Lower leg skin (tissue), 4 donors: ENCODE measurements around the gene TUBGCP6. TPM values are rescaled to one million over a fixed set of nuclear protein-coding genes. Genes with fewer than 3 reads are reported as not detected.

ENCODE experiments used
- DNase-seq, 2 donors: peaks; one replicate each; pipeline ENCODE4 v3.0.0-alpha.2; 2019; ENCODE audit warnings: low spot score in 2 of 2
- H3K4me3 ChIP-seq: fragments of 200-600 bp; sonication (generic); 2 replicates; pipeline ENCODE4 v1.5.1; 2017; ENCODE audit warnings: mild to moderate bottlenecking, low read depth; ENCODE audit not compliant: poor library complexity, severe bottlenecking
- POLR2A ChIP-seq, 2 donors: fragments of 450-650 bp; IDR thresholded peaks; one replicate each; pipeline ENCODE4 v1.6.1; 2016 to 2017; ENCODE audit warnings: antibody characterized with exemption in 2 of 2, mild to moderate bottlenecking in 1 of 2, moderate library complexity in 1 of 2
- WGBS, 2 donors: methylation state at CpG; one replicate each; pipeline ENCODE4 v1.1.5; 2018; 5-methylcytosine and 5-hydroxymethylcytosine counted together
- intact Hi-C: fragments of 100-400 bp; cut with DNase I; formaldehyde crosslinking; loops from one replicate; pipeline ENCODE4 v1.15.0; 2023; ENCODE audit warnings: low total_unique reads
- total RNA-seq, 4 donors: library from RNA; depleted of rRNA; stranded (reverse); fragments of >200 nt; gene quantifications; one replicate each; pipeline ENCODE4 v1.1.0, GENCODE V29; 2016
- TF ChIP-seq, protein P1 (sequence below), 3 donors: fragments of 450-650 bp; IDR thresholded peaks; one replicate each; pipeline ENCODE4 v1.5.1; 2016; ENCODE audit warnings: antibody characterized with exemption in 3 of 3, mild to moderate bottlenecking in 3 of 3, moderate library complexity in 2 of 3

Gene TUBGCP6
- total RNA-seq, 4 donors from 2014 or later: 37.1 to 67.0 (median 52.5) TPM

- H3K4me3 ChIP-seq: no peak overlapping the region
- intact Hi-C loops: loop anchor here (10.0 kb wide), 1 partner anchor 249 kb away; no protein-coding TSS in a partner anchor
- DNase-seq: peak in 1 of 2 donors; percentile 94
- TF ChIP-seq POLR2A (IDR thresholded peaks at IDR 0.05): no peak
- TF ChIP-seq, protein P1, sequence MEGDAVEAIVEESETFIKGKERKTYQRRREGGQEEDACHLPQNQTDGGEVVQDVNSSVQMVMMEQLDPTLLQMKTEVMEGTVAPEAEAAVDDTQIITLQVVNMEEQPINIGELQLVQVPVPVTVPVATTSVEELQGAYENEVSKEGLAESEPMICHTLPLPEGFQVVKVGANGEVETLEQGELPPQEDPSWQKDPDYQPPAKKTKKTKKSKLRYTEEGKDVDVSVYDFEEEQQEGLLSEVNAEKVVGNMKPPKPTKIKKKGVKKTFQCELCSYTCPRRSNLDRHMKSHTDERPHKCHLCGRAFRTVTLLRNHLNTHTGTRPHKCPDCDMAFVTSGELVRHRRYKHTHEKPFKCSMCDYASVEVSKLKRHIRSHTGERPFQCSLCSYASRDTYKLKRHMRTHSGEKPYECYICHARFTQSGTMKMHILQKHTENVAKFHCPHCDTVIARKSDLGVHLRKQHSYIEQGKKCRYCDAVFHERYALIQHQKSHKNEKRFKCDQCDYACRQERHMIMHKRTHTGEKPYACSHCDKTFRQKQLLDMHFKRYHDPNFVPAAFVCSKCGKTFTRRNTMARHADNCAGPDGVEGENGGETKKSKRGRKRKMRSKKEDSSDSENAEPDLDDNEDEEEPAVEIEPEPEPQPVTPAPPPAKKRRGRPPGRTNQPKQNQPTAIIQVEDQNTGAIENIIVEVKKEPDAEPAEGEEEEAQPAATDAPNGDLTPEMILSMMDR (IDR thresholded peaks at IDR 0.05): no peak
- 55 to 68% methylated on average over 24 to 30 of the region's 32 CpGs for WGBS, 2 donors
Measured at GRCh38 chr22:50184004-50184901, 60.6 kb downstream of the TUBGCP6 start.

DNA sequence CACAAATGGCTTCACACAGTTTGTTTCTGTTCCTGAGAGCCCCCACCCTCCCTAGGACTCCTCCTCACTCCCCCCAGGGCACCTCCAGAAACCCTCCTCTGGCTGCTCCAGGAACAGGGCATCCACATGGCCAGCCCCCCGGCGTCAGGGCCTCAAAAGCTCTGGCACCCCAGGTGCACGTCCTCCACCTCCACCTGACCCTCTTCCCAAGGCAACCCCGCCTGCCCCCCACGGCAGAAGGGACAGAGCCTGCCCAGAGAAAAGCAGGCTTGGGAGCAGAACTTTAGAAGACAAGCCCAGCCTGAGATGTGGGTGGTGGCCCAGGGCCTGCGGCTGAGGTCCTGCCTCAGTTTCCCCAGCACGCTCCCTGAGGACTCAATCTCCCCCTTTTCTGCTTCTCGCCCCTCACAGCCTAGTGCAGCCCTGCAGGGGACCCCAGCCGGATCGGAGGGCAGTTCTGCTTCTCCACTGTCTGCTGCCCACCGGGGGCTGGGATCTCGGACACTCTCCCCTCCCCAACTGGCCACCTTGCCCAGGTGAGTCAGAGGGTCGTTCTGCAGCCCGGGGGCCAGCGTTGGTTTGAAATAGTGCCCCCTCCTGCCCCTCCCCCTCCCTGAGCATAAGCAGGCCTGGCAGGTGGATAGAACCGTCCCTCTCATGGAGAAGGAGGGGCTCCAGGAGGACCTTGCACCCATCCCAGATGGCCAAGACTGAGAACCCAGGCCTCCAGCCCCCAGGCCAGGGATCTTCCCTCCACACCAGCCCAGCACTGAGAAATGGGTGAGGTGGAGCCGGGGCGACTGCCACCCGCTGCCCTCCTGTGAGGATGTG is 61.5 kb downstream of the TUBGCP6 start:
- no peak for DNase-seq
- H3K4me3 ChIP-seq: no peak overlapping the region
- intact Hi-C loops: loop anchor here (10.0 kb wide), 1 partner anchor 249 kb away; no protein-coding TSS in a partner anchor
- 72 to 80% methylated on average over 18 to 19 of the region's 19 CpGs for WGBS, 2 donors
- TF ChIP-seq, protein P1 (IDR thresholded peaks at IDR 0.05): no peak
- TF ChIP-seq POLR2A (IDR thresholded peaks at IDR 0.05): no peak

- TF ChIP-seq POLR2A (IDR thresholded peaks at IDR 0.05): no peak
- TF ChIP-seq, protein P1 (IDR thresholded peaks at IDR 0.05): no peak
- 48 to 75% methylated on average over 17 to 24 of the region's 31 CpGs for WGBS, 2 donors
Measured at GRCh38 chr22:50182176-50183081, 62.4 kb downstream of the TUBGCP6 start.

GRCh38 chr22:50180727-50181521 is 63.9 kb downstream of the TUBGCP6 start:
- DNase-seq: no peak
- intact Hi-C loops: loop anchor here (10.0 kb wide), 1 partner anchor 246 kb away; no protein-coding TSS in a partner anchor
- H3K4me3 ChIP-seq: no peak overlapping the region
- 90 to 92% methylated on average over 26 of the region's 27 CpGs for WGBS, 2 donors
- TF ChIP-seq, protein P1 (IDR thresholded peaks at IDR 0.05): no peak
- no peak for TF ChIP-seq POLR2A (IDR thresholded peaks at IDR 0.05)

More at GRCh38 chr22:50182176-50183081, 62.4 kb downstream of the TUBGCP6 start:
- intact Hi-C loops: loop anchor here (10.0 kb wide), 1 partner anchor 248 kb away; no protein-coding TSS in a partner anchor
- H3K4me3 ChIP-seq: no peak overlapping the region
- no peak for DNase-seq
